ENCODE measurements around the gene GSC2.

Gene GSC2

DNA sequence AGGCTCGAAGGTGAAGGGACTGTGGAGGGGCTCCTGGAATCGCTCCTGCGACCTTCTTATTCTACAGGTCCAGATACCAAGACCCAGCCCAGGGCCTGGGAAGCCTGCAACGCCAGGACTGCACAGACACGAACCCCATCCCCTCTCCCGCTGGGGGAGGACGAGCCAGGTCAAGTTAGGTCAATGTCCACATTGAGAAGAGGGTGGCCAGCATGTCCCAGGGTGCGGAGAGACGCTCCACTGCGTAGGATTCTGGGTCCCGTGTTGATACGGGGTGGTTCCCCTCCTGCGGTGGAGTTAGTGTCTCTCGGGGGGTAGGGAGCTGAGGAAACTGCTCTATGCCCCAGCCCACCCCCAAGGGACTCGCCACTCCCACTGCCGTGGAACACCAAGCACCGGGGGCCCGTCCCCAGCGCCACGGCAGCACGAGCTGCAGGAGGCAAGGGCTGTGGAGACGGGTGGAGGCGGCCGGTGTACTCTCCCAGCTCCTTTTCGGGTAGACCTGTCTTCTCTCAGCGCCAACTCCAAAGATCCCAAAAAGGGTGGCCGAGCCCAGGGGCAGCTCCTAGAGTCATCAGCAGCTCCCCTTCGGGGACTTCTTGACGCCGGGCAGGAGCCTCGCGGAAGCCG is 1.6 kb downstream of the GSC2 start:
- Histone ChIP-seq H3K27me3 (ENCODE audit: insufficient read depth, poor library complexity, severe bottlenecking) (peaks cover 34% of the 10 kb centered on the region), H3K4me3 (replicated peaks; ENCODE audit: insufficient read depth, low read length) (no peak overlapping the region), H3K27ac (replicated peaks) (no peak overlapping the region)
- DNase-seq (ENCODE audit: low read depth in 1 of 2, low spot score in 1 of 2) = no peak
- no peak for TF ChIP-seq GABPA (IDR thresholded peaks at IDR 0.05; ENCODE audit: low read depth)
- TF ChIP-seq, protein P1, sequence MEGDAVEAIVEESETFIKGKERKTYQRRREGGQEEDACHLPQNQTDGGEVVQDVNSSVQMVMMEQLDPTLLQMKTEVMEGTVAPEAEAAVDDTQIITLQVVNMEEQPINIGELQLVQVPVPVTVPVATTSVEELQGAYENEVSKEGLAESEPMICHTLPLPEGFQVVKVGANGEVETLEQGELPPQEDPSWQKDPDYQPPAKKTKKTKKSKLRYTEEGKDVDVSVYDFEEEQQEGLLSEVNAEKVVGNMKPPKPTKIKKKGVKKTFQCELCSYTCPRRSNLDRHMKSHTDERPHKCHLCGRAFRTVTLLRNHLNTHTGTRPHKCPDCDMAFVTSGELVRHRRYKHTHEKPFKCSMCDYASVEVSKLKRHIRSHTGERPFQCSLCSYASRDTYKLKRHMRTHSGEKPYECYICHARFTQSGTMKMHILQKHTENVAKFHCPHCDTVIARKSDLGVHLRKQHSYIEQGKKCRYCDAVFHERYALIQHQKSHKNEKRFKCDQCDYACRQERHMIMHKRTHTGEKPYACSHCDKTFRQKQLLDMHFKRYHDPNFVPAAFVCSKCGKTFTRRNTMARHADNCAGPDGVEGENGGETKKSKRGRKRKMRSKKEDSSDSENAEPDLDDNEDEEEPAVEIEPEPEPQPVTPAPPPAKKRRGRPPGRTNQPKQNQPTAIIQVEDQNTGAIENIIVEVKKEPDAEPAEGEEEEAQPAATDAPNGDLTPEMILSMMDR (IDR thresholded peaks at IDR 0.05; ENCODE audit: insufficient read depth, low read length) = no peak
- TF ChIP-seq, protein P2, sequence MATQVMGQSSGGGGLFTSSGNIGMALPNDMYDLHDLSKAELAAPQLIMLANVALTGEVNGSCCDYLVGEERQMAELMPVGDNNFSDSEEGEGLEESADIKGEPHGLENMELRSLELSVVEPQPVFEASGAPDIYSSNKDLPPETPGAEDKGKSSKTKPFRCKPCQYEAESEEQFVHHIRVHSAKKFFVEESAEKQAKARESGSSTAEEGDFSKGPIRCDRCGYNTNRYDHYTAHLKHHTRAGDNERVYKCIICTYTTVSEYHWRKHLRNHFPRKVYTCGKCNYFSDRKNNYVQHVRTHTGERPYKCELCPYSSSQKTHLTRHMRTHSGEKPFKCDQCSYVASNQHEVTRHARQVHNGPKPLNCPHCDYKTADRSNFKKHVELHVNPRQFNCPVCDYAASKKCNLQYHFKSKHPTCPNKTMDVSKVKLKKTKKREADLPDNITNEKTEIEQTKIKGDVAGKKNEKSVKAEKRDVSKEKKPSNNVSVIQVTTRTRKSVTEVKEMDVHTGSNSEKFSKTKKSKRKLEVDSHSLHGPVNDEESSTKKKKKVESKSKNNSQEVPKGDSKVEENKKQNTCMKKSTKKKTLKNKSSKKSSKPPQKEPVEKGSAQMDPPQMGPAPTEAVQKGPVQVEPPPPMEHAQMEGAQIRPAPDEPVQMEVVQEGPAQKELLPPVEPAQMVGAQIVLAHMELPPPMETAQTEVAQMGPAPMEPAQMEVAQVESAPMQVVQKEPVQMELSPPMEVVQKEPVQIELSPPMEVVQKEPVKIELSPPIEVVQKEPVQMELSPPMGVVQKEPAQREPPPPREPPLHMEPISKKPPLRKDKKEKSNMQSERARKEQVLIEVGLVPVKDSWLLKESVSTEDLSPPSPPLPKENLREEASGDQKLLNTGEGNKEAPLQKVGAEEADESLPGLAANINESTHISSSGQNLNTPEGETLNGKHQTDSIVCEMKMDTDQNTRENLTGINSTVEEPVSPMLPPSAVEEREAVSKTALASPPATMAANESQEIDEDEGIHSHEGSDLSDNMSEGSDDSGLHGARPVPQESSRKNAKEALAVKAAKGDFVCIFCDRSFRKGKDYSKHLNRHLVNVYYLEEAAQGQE (IDR thresholded peaks at IDR 0.05; ENCODE audit: insufficient replicate concordance, low read depth) = no peak
- no peak for TF ChIP-seq POLR2AphosphoS5 (IDR thresholded peaks at IDR 0.05; ENCODE audit: low read depth)
- no peak for TF ChIP-seq SPI1 (IDR thresholded peaks at IDR 0.05; ENCODE audit: borderline replicate concordance, low read depth)

DNA sequence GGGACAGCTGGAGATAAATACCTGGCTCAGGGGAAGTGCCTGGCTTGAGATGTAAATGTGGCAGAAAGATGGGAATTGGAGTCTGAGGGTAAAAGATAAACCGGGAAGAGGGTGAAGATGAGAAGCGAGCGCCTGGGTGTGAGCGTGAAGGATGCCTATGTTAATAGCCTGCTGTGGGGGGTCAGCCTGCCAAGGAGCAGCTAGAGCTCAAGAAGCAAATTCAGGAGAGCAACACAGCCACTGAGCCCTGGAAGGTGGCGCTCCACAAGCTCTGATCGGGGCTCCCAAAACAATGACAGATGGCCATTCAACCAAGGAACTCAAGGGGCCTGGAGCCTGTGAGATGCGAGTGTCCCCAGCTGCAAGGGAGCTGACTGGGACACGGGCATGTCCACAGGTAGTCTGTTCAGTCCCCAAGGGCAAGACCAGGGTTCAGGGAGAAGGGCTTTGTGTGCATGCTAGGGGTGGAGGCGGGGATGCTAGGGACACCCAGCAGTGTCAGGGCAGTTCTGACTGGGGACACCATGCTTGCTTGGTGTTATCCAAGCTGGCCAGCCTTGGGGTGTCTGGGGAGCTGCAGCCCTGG is 2.8 kb downstream of the GSC2 start:
- TF ChIP-seq, protein P2 (IDR thresholded peaks at IDR 0.05; ENCODE audit: insufficient replicate concordance, low read depth) = no peak
- TF ChIP-seq SPI1 (IDR thresholded peaks at IDR 0.05; ENCODE audit: borderline replicate concordance, low read depth) (no peak), POLR2AphosphoS5 (IDR thresholded peaks at IDR 0.05; ENCODE audit: low read depth) (no peak), GABPA (IDR thresholded peaks at IDR 0.05; ENCODE audit: low read depth) (no peak)
- TF ChIP-seq, protein P1 (IDR thresholded peaks at IDR 0.05; ENCODE audit: insufficient read depth, low read length) = no peak
- no peak for DNase-seq (ENCODE audit: low read depth in 1 of 2, low spot score in 1 of 2)
- H3K4me3 ChIP-seq (replicated peaks; ENCODE audit: insufficient read depth, low read length) = no peak overlapping the region
- no peak overlapping the region for H3K27ac ChIP-seq (replicated peaks)
- H3K27me3 ChIP-seq (ENCODE audit: insufficient read depth, poor library complexity, severe bottlenecking) = peaks cover 32% of the 10 kb centered on the region

DNA sequence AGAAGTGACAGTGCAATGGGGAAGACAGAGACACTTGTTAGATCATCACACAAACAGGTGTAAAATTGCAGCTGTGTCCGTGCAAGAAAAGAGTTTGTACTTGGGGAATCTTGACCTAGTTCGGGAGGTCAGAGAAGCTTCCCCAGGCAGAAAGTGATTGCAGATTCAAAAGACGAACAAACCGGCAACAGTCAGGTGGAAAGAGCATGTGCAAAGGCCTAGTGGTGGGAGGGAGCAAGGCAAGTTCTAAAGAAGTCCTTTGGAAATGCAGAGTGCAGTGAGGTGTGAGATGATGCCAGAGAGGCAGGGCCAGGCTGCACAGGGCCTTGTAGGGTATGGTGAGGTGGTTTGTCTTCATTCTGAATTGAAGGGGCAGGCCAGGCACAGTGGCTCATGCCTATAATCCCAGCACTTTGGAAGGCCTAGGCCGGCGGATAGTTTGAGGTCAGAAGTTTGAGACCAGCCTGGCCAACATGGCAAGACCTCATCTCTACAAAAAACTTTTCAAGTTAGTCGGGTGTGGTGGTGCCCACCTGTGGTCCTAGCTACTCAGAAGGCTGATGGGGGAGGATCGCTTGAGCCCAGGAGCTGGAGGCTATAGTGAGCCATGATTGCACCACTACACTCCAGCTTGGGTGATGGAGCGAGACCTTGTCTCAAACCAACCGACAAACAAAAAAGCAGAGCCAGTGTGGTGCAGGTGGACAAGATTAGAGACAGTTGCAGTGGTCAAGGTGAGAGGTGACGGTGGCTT is 3.7 kb downstream of the GSC2 start:
- H3K27me3 ChIP-seq (ENCODE audit: insufficient read depth, poor library complexity, severe bottlenecking) = peaks cover 27% of the 10 kb centered on the region
- TF ChIP-seq GABPA (IDR thresholded peaks at IDR 0.05; ENCODE audit: low read depth) = no peak
- no peak for TF ChIP-seq SPI1 (IDR thresholded peaks at IDR 0.05; ENCODE audit: borderline replicate concordance, low read depth)
- TF ChIP-seq POLR2AphosphoS5 (IDR thresholded peaks at IDR 0.05; ENCODE audit: low read depth) = no peak
- TF ChIP-seq, protein P2 (IDR thresholded peaks at IDR 0.05; ENCODE audit: insufficient replicate concordance, low read depth) = no peak
- TF ChIP-seq, protein P1 (IDR thresholded peaks at IDR 0.05; ENCODE audit: insufficient read depth, low read length) = no peak

More for the DNA sequence above, 3.7 kb downstream of the GSC2 start:
- Histone ChIP-seq H3K27ac (replicated peaks) (no peak overlapping the region), H3K4me3 (replicated peaks; ENCODE audit: insufficient read depth, low read length) (no peak overlapping the region)
- DNase-seq (ENCODE audit: low read depth in 1 of 2, low spot score in 1 of 2) = no peak

Data from HL-60 (cell line).